Smooth muscle cell (in vitro differentiated cells): Measurements from ENCODE around the gene R3HDM2. TPM values are rescaled to one million over a fixed set of nuclear protein-coding genes. Genes with fewer than 3 reads are reported as not detected.
"Not testable (repeated sequence)": the region's sequence is repeated elsewhere in the genome, so short reads cannot be mapped to it uniquely, and the experiment has no call there.

Source experiments
- DNase-seq: peaks from one replicate; lab custom pipeline; 2025; ENCODE audit not compliant: unreplicated experiment; lab: John Stamatoyannopoulos, UW
- H2AFZ ChIP-seq: fragments of 200-600 bp; sonication (generic); 2 replicates; pipeline ENCODE4 v1.6.0; 2016; ENCODE audit warnings: antibody characterized with exemption, low read depth, mild to moderate bottlenecking
- H3F3A ChIP-seq: fragments of 200-600 bp; sonication (generic); 2 replicates; pipeline ENCODE4 v1.6.0; 2017; ENCODE audit warnings: antibody characterized with exemption, low read depth
- H3K27ac ChIP-seq: fragments of 200-600 bp; sonication (generic); 2 replicates; pipeline ENCODE4 v1.5.1; 2016; ENCODE audit warnings: low read depth, mild to moderate bottlenecking
- H3K27me3 ChIP-seq: fragments of 200-600 bp; sonication (generic); 2 replicates; pipeline ENCODE4 v1.6.1; 2016; ENCODE audit warnings: low read depth, mild to moderate bottlenecking
- H3K36me3 ChIP-seq: fragments of 200-600 bp; sonication (generic); 2 replicates; pipeline ENCODE4 v1.5.1; 2016; ENCODE audit warnings: low read depth
- H3K4me1 ChIP-seq: fragments of 200-600 bp; sonication (generic); 2 replicates; pipeline ENCODE4 v1.5.1; 2016; ENCODE audit warnings: low read depth
- H3K4me2 ChIP-seq: fragments of 200-600 bp; sonication (generic); 2 replicates; pipeline ENCODE4 v1.6.0; 2016; ENCODE audit warnings: mild to moderate bottlenecking
- H3K4me3 ChIP-seq: fragments of 200-600 bp; sonication (generic); 2 replicates; pipeline ENCODE4 v1.5.1; 2016; ENCODE audit warnings: mild to moderate bottlenecking
- H3K79me2 ChIP-seq: fragments of 200-600 bp; sonication (generic); 2 replicates; pipeline ENCODE4 v1.6.0; 2016; ENCODE audit warnings: low read depth, mild to moderate bottlenecking
- H3K9ac ChIP-seq: fragments of 200-600 bp; sonication (generic); 2 replicates; pipeline ENCODE4 v1.6.0; 2016; ENCODE audit warnings: low read depth
- H3K9me3 ChIP-seq: fragments of 200-600 bp; sonication (generic); replicated peaks from 2 replicates; pipeline ENCODE4 v1.5.1; 2016; ENCODE audit warnings: low read depth
- H4K20me1 ChIP-seq: fragments of 200-600 bp; sonication (generic); 2 replicates; pipeline ENCODE4 v1.6.0; 2016; ENCODE audit warnings: low read depth
- CTCF ChIP-seq: fragments of 200-600 bp; sonication (generic); IDR thresholded peaks from 2 replicates; pipeline ENCODE4 v1.5.1; 2017; ENCODE audit warnings: borderline replicate concordance, mild to moderate bottlenecking, antibody characterized with exemption; ENCODE audit not compliant: insufficient read depth, poor library complexity, severe bottlenecking
- WGBS: methylation state at CpG from one replicate; pipeline ENCODE4 v1.1.7; 2016; ENCODE audit warnings: low lambda C conversion rate; 5-methylcytosine and 5-hydroxymethylcytosine counted together
- polyA plus RNA-seq: library from polyadenylated mRNA; unstranded; fragments of >200 nt; fragmentation: Nextera tagmentation; extraction: Ambion mirVana; gene quantifications from 2 replicates; pipeline ENCODE4 v1.2.1, GENCODE V29; 2016
- total RNA-seq: library from RNA; depleted of rRNA; stranded (reverse); fragments of >200 nt; gene quantifications from 2 replicates; pipeline ENCODE4 v1.2.3, GENCODE V29; 2014

The R3HDM2 gene
- total and polyA plus RNA-seq, 2 experiments from 2014 or later, result 12.2 to 16.0 TPM

GRCh38 chr12:57320639-57321038, 110.2 kb downstream of the R3HDM2 start:
- H3K9me3 ChIP-seq, result no peaks in the 10 kb centered on the region
- H3K9ac ChIP-seq, result no peak overlapping the region
- H3K4me3 ChIP-seq, result no peak overlapping the region
- H3F3A ChIP-seq, result peaks cover 5% of the 10 kb centered on the region
- H2AFZ ChIP-seq, result no peak overlapping the region
- no peak overlapping the region for H3K4me2 ChIP-seq
- peaks cover 6% of the 10 kb centered on the region for H4K20me1 ChIP-seq
- TF ChIP-seq CTCF, result no peak
- no peak for DNase-seq
- no peaks in the 10 kb centered on the region for H3K79me2 ChIP-seq
- H3K4me1 ChIP-seq, result peaks cover 13% of the 10 kb centered on the region
- H3K27me3 ChIP-seq, result no peaks in the 10 kb centered on the region
- H3K36me3 ChIP-seq, result no peaks in the 10 kb centered on the region
- 97% methylated on average over 2 of the region's 2 CpGs for WGBS
- H3K27ac ChIP-seq, result no peak overlapping the region

GRCh38 chr12:57319678-57320469, 111.0 kb downstream of the R3HDM2 start:
- H3F3A ChIP-seq, result peaks cover 5% of the 10 kb centered on the region
- H4K20me1 ChIP-seq, result peaks cover 6% of the 10 kb centered on the region
- H3K27me3 ChIP-seq, result no peaks in the 10 kb centered on the region
- no peak for DNase-seq
- H3K9me3 ChIP-seq, result no peaks in the 10 kb centered on the region
- H3K27ac ChIP-seq, result peak overlapping the region; percentile 23
- no peak overlapping the region for H3K9ac ChIP-seq
- H3K79me2 ChIP-seq, result no peaks in the 10 kb centered on the region
- no peak overlapping the region for H2AFZ ChIP-seq
- H3K4me2 ChIP-seq, result peak overlapping the region; percentile 20
- H3K4me3 ChIP-seq, result no peak overlapping the region
- 67% methylated on average over 11 of the region's 11 CpGs for WGBS
- H3K36me3 ChIP-seq, result no peaks in the 10 kb centered on the region
- peaks cover 13% of the 10 kb centered on the region for H3K4me1 ChIP-seq
- TF ChIP-seq CTCF, result no peak

- Histone ChIP-seq H3K36me3 (no peaks in the 10 kb centered on the region), H3F3A (peaks cover 5% of the 10 kb centered on the region), H4K20me1 (peaks cover 6% of the 10 kb centered on the region), H3K27me3 (no peaks in the 10 kb centered on the region), H2AFZ (no peak overlapping the region), H3K9ac (no peak overlapping the region), H3K4me1 (peaks cover 13% of the 10 kb centered on the region), H3K4me2 (no peak overlapping the region), H3K27ac (no peak overlapping the region), H3K79me2 (no peaks in the 10 kb centered on the region), H3K9me3 (no peaks in the 10 kb centered on the region), H3K4me3 (no peak overlapping the region)
- no peak for TF ChIP-seq CTCF
- no peak for DNase-seq
- WGBS, result 94% methylated on average over 7 of the region's 7 CpGs
Measured at GRCh38 chr12:57315681-57316080, 115.2 kb downstream of the R3HDM2 start.

GRCh38 chr12:57312287-57312686, 118.6 kb downstream of the R3HDM2 start:
- H3K9me3 ChIP-seq, H3K27me3 ChIP-seq, DNase-seq, H3K9ac ChIP-seq, H4K20me1 ChIP-seq, H3K4me2 ChIP-seq, H3F3A ChIP-seq, H2AFZ ChIP-seq, H3K79me2 ChIP-seq, H3K4me3 ChIP-seq, H3K4me1 ChIP-seq, H3K36me3 ChIP-seq, H3K27ac ChIP-seq: not testable (repeated sequence)
- 95% methylated on average over 5 of the region's 5 CpGs for WGBS
